Measurements from ENCODE around the gene WDR45B.

DNA sequence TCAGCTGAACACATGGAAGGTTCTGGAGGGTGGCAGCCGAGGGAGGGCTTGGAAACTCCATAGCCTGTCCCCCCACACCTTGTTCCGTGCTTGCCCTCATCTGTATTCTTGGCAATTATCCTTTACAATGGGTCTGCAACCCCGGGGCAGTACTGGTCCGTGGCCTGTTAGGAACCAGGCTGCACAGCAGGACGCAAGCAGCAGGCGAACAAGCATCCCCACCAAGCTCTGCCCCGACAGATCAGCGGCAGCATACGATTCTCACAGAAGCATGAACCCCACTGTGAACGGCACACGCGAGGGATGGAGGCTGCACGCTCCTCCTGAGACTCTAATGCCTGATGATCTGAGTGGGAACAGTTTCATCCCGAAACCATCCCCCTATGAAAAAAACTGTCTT lies 6.2 kb downstream of the WDR45B start:
- TF ChIP-seq, protein P1, sequence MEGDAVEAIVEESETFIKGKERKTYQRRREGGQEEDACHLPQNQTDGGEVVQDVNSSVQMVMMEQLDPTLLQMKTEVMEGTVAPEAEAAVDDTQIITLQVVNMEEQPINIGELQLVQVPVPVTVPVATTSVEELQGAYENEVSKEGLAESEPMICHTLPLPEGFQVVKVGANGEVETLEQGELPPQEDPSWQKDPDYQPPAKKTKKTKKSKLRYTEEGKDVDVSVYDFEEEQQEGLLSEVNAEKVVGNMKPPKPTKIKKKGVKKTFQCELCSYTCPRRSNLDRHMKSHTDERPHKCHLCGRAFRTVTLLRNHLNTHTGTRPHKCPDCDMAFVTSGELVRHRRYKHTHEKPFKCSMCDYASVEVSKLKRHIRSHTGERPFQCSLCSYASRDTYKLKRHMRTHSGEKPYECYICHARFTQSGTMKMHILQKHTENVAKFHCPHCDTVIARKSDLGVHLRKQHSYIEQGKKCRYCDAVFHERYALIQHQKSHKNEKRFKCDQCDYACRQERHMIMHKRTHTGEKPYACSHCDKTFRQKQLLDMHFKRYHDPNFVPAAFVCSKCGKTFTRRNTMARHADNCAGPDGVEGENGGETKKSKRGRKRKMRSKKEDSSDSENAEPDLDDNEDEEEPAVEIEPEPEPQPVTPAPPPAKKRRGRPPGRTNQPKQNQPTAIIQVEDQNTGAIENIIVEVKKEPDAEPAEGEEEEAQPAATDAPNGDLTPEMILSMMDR (conservative IDR thresholded peaks at IDR 0.05; ENCODE audit: low read length): no peak
- no peak for TF ChIP-seq EZH2phosphoT487 (IDR thresholded peaks at IDR 0.05; ENCODE audit: borderline replicate concordance, low read depth, low read length)
